Peyer's patch (tissue), 4 donors: Measurements from ENCODE around the gene ARFGAP3. TPM values are rescaled to one million over a fixed set of nuclear protein-coding genes. Genes with fewer than 3 reads are reported as not detected.

Experiments used
- DNase-seq, 3 donors: peaks; one replicate each; pipeline ENCODE4 v3.0.0-alpha.2; 2017 to 2019
- H3K27ac ChIP-seq, 4 donors: fragments of 200-600 bp; sonication (generic); one replicate each; pipeline ENCODE4 v1.5.1; 2016 to 2019
- H3K27me3 ChIP-seq, 2 donors: fragments of 200-600 bp; sonication (generic); one replicate each; pipeline ENCODE4 v1.5.1; 2019
- H3K36me3 ChIP-seq, 3 donors: fragments of 200-600 bp; sonication (generic); one replicate each; pipeline ENCODE4 v1.5.1; 2016 to 2019
- H3K4me1 ChIP-seq, 4 donors: fragments of 200-600 bp; sonication (generic); one replicate each; pipeline ENCODE4 v1.5.1; 2016 to 2019
- H3K4me3 ChIP-seq, 4 donors: fragments of 200-600 bp; sonication (generic); 1 replicate in 3 of 4; 2 replicates in 1 of 4; pipeline ENCODE4 v1.5.1; 2016 to 2019; ENCODE audit warnings: mild to moderate bottlenecking in 1 of 4
- H3K9me3 ChIP-seq, 4 donors: fragments of 200-600 bp; sonication (generic); one replicate each; pipeline ENCODE4 v1.5.1; 2016 to 2019; ENCODE audit warnings: mild to moderate bottlenecking in 1 of 4
- CTCF ChIP-seq, 6 experiments: fragments of 450-650 bp in 4 of 6; fragments of 200-600 bp in 2 of 6; sonication (generic) in 1 of 6; IDR thresholded peaks; one replicate each; pipeline ENCODE4 v1.5.1; 2017 to 2019; ENCODE audit warnings: antibody characterized with exemption in 6 of 6, mild to moderate bottlenecking in 3 of 6, moderate library complexity in 1 of 6
- POLR2A ChIP-seq, 2 donors: fragments of 450-650 bp; IDR thresholded peaks; one replicate each; pipeline ENCODE4 v1.5.1; 2017; ENCODE audit warnings: antibody characterized with exemption in 2 of 2, mild to moderate bottlenecking in 2 of 2, moderate library complexity in 2 of 2
- total RNA-seq, 4 donors: library from RNA; depleted of rRNA; stranded (reverse); fragments of >200 nt; gene quantifications; one replicate each; pipeline ENCODE4 v1.1.0, GENCODE V29; 2016

The ARFGAP3 gene
- total RNA-seq, 4 donors from 2014 or later, result 31.4 to 87.0 (median 57.8) TPM

- peak in 2 of 3 donors; percentile 76 to 81 for DNase-seq
- peaks cover 0 to 78% (median 0%) of the 10 kb centered on the region in 3 donors for H3K36me3 ChIP-seq
- peak overlapping the region in 1 of 4 donors; percentile 60 for H3K27ac ChIP-seq
- no peaks in the 10 kb centered on the region for H3K27me3 ChIP-seq
- TF ChIP-seq POLR2A (IDR thresholded peaks at IDR 0.05) (no peak), CTCF (IDR thresholded peaks at IDR 0.05) (no peak)
- H3K4me3 ChIP-seq, result no peak overlapping the region
- H3K4me1 ChIP-seq, result peaks cover 0 to 13% (median 0%) of the 10 kb centered on the region in 4 donors
- H3K9me3 ChIP-seq, result no peaks in the 10 kb centered on the region
Observed at GRCh38 chr22:42887523-42888507, 30.7 kb upstream of the ARFGAP3 start.

GRCh38 chr22:42887120-42887519 is 30.0 kb upstream of the ARFGAP3 start:
- peaks cover 0 to 80% (median 0%) of the 10 kb centered on the region in 3 donors for H3K36me3 ChIP-seq

GRCh38 chr22:42885446-42885845 is 28.4 kb upstream of the ARFGAP3 start:
- no peaks in the 10 kb centered on the region for H3K27me3 ChIP-seq
- H3K4me1 ChIP-seq, result peaks cover 0 to 22% (median 0%) of the 10 kb centered on the region in 4 donors
- no peak overlapping the region for H3K27ac ChIP-seq
- TF ChIP-seq CTCF (IDR thresholded peaks at IDR 0.05), result no peak
- TF ChIP-seq POLR2A (IDR thresholded peaks at IDR 0.05), result no peak
- H3K36me3 ChIP-seq, result peaks cover 0 to 90% (median 0%) of the 10 kb centered on the region in 3 donors
- H3K9me3 ChIP-seq, result no peaks in the 10 kb centered on the region
- no peak overlapping the region for H3K4me3 ChIP-seq
- no peak for DNase-seq

More at GRCh38 chr22:42887120-42887519, 30.0 kb upstream of the ARFGAP3 start:
- no peaks in the 10 kb centered on the region for H3K9me3 ChIP-seq
- TF ChIP-seq POLR2A (IDR thresholded peaks at IDR 0.05) (no peak), CTCF (IDR thresholded peaks at IDR 0.05) (no peak)
- H3K4me3 ChIP-seq, result no peak overlapping the region
- peak overlapping the region in 1 of 4 donors; percentile 60 for H3K27ac ChIP-seq
- DNase-seq, result no peak
- H3K27me3 ChIP-seq, result no peaks in the 10 kb centered on the region
- peaks cover 0 to 20% (median 0%) of the 10 kb centered on the region in 4 donors for H3K4me1 ChIP-seq

GRCh38 chr22:42884616-42885375 is 27.7 kb upstream of the ARFGAP3 start:
- peaks cover 0 to 22% (median 0%) of the 10 kb centered on the region in 4 donors for H3K4me1 ChIP-seq
- no peak overlapping the region for H3K4me3 ChIP-seq
- H3K9me3 ChIP-seq, result no peaks in the 10 kb centered on the region
- TF ChIP-seq POLR2A (IDR thresholded peaks at IDR 0.05), result no peak
- TF ChIP-seq CTCF (IDR thresholded peaks at IDR 0.05), result no peak
- H3K27me3 ChIP-seq, result no peaks in the 10 kb centered on the region
- no peak overlapping the region for H3K27ac ChIP-seq
- no peak for DNase-seq
- peaks cover 0 to 90% (median 0%) of the 10 kb centered on the region in 3 donors for H3K36me3 ChIP-seq

- TF ChIP-seq POLR2A (IDR thresholded peaks at IDR 0.05), result no peak
- TF ChIP-seq CTCF (IDR thresholded peaks at IDR 0.05), result no peak
- no peak for DNase-seq
- Histone ChIP-seq H3K4me1 (peaks cover 0 to 21% (median 0%) of the 10 kb centered on the region in 4 donors), H3K27ac (no peak overlapping the region), H3K9me3 (no peaks in the 10 kb centered on the region), H3K4me3 (no peak overlapping the region), H3K36me3 (peaks cover 0 to 92% (median 0%) of the 10 kb centered on the region in 3 donors), H3K27me3 (no peaks in the 10 kb centered on the region)
Observed at GRCh38 chr22:42883970-42884369, 26.9 kb upstream of the ARFGAP3 start.
